ENCODE results near the gene NTS.
A peak's percentile ranks its signal among the peaks of the same experiment; 100 is the strongest.

Gene NTS

DNA sequence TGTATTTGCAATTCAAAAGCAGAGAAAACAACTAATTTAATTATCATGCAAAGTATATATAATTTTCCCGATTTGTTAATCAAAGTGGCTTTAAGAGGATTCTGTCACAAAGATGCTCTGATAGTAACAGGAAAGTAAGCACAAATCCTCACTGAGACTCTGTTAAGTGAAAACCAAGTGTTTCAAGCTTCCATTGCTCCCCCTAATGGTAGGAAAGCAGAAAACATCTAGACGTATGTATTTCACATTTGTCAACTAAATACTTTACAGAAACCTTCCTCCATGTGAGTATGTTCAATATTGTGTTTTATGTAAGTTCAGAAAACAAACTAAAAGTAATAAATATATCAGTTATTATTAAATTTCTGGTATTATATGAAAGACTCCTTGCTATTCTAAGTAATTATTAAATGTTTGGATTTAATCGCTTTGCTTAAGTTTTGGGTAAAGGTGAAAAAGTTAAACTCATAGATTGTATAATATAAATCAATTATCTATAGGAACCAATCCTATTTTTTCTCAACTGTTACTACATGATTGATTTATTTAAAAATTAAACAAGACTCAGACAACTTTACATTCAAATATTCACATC lies 1.5 kb upstream of the NTS start:
- H3K4me3 ChIP-seq (ENCODE audit: low read depth, low read length), result no peak overlapping the region
- no peak overlapping the region for H3K27ac ChIP-seq
- H3K36me3 ChIP-seq (replicated peaks), result no peaks in the 10 kb centered on the region
- in situ Hi-C loops (cut with HindIII; ENCODE audit: low pct_ligation_motif_present, low sequenced_read_pairs), result no loop called here
- TF ChIP-seq, protein P1, sequence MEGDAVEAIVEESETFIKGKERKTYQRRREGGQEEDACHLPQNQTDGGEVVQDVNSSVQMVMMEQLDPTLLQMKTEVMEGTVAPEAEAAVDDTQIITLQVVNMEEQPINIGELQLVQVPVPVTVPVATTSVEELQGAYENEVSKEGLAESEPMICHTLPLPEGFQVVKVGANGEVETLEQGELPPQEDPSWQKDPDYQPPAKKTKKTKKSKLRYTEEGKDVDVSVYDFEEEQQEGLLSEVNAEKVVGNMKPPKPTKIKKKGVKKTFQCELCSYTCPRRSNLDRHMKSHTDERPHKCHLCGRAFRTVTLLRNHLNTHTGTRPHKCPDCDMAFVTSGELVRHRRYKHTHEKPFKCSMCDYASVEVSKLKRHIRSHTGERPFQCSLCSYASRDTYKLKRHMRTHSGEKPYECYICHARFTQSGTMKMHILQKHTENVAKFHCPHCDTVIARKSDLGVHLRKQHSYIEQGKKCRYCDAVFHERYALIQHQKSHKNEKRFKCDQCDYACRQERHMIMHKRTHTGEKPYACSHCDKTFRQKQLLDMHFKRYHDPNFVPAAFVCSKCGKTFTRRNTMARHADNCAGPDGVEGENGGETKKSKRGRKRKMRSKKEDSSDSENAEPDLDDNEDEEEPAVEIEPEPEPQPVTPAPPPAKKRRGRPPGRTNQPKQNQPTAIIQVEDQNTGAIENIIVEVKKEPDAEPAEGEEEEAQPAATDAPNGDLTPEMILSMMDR (IDR thresholded peaks at IDR 0.05; ENCODE audit: low read depth, low read length, missing control alignments), result peak; percentile 61
- DNase-seq, result peak; percentile 43
- H3K27me3 ChIP-seq (replicated peaks), result no peaks in the 10 kb centered on the region

DNA sequence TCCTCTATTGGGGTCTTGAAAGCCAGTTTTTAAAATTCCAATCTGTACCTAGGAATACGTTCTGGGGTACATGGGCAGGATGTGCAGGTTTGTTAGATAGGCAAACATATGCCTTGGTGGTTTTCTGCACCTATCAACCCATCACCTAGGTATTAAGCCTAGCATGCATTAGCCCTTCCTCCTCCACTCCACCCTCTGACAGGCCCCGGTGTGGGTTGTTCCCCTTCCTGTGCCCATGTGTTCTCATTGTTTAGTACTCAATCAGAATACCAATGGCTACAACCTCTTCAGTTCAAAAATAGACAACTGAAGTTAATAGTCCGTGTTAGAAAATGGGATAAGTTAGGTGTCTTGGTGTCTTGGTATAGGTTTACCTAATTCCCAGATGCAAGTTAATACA lies 3.4 kb downstream of the NTS start:
- TF ChIP-seq, protein P1 (IDR thresholded peaks at IDR 0.05; ENCODE audit: low read depth, low read length, missing control alignments), result no peak
- in situ Hi-C loops (cut with HindIII; ENCODE audit: low pct_ligation_motif_present, low sequenced_read_pairs), result no loop called here
- H3K4me3 ChIP-seq (ENCODE audit: low read depth, low read length), result no peak overlapping the region

DNA sequence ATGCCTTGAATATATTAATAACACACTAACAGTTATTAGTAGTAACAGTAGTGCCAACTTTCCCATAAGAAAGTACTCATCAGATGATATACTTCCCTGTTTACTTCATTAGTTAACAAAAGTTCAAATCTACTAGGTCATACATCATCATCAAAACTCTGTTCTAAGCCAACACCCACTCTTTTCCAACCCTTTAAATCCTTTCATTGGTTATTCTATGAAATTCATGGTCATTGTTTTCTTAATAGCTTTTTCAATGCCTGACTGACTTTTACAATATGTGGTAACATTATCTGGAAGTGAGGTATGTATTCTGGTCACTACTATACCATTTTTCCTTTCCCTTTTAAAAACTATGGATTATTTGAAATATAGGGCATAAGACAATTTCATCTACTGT lies 9.7 kb downstream of the NTS start:
- Histone ChIP-seq H3K4me3 (ENCODE audit: low read depth, low read length) (no peak overlapping the region), H3K27me3 (replicated peaks) (no peaks in the 10 kb centered on the region), H3K36me3 (replicated peaks) (no peaks in the 10 kb centered on the region), H3K27ac (no peak overlapping the region)
- no peak for DNase-seq
- in situ Hi-C loops (cut with HindIII; ENCODE audit: low pct_ligation_motif_present, low sequenced_read_pairs), result no loop called here
- TF ChIP-seq, protein P1 (IDR thresholded peaks at IDR 0.05; ENCODE audit: low read depth, low read length, missing control alignments), result no peak

More for the DNA sequence above, 3.4 kb downstream of the NTS start:
- DNase-seq, result no peak
- Histone ChIP-seq H3K27me3 (replicated peaks) (no peaks in the 10 kb centered on the region), H3K36me3 (replicated peaks) (no peaks in the 10 kb centered on the region), H3K27ac (no peak overlapping the region)

DNA sequence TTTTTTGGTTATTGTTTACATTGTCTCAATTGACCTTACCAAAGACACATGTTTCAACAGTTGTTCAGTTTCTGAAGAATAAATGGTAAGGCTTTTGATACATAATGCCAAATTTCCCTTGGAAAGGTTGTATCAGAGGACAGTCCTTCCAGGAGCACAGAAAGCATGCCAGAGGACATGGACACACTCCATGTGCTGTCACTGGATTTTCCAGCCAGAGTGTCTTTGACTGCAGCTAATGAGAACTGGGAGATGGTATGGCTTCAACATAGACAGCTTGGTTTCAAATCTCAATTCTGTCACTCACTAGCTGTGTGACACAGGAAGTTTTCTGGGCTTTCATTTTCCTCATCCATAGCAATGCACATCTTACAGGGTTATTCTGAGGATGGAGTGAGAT lies 20.6 kb downstream of the NTS start:
- Histone ChIP-seq H3K4me3 (ENCODE audit: low read depth, low read length) (no peak overlapping the region), H3K36me3 (replicated peaks) (no peaks in the 10 kb centered on the region), H3K27me3 (replicated peaks) (no peaks in the 10 kb centered on the region), H3K27ac (no peak overlapping the region)
- DNase-seq, result no peak
- TF ChIP-seq, protein P1 (IDR thresholded peaks at IDR 0.05; ENCODE audit: low read depth, low read length, missing control alignments), result no peak
- in situ Hi-C loops (cut with HindIII; ENCODE audit: low pct_ligation_motif_present, low sequenced_read_pairs), result no loop called here

DNA sequence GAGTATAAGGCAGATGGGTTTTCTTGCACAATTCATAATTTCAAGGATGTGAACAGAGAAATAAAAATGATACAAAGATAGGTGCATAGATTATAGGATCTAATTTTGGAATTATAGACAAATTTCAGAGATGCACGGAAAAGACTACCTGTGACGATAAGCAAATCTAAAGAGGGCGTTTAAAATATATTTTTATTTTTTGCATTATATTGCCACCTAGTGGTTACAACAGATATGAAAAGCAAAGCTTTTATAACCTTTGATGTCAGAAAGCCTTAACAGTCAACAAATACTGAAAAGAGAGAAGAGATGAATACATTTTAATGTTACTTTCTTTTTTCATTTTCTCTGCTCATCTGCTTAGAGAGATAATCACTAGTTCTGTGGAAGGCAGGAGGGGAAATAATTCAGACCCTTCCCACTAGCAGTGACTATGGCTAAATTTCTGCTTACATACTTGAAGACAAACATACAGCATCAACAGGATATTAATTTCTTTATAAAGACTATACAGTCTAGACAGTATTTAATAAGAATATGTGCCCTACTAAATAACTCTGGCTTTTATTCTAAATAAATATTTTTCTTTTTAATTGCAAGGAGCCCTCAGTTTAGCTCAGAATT lies 46.3 kb downstream of the NTS start:
- Histone ChIP-seq H3K27me3 (replicated peaks) (no peaks in the 10 kb centered on the region), H3K36me3 (replicated peaks) (no peaks in the 10 kb centered on the region), H3K27ac (no peak overlapping the region), H3K4me3 (ENCODE audit: low read depth, low read length) (no peak overlapping the region)
- TF ChIP-seq, protein P1 (IDR thresholded peaks at IDR 0.05; ENCODE audit: low read depth, low read length, missing control alignments), result peak; percentile 27
- no peak for DNase-seq
- in situ Hi-C loops (cut with HindIII; ENCODE audit: low pct_ligation_motif_present, low sequenced_read_pairs), result no loop called here

Data from brain microvascular endothelial cell (primary cell).